ENCODE data around the gene PCDHA1. TPM values are rescaled to one million over a fixed set of nuclear protein-coding genes. Genes with fewer than 3 reads are reported as not detected.
"Not testable (repeated sequence)": the region's sequence is repeated elsewhere in the genome, so short reads cannot be mapped to it uniquely, and the experiment has no call there.

PCDHA1 gene
- total RNA-seq, 1 donor from 2014 or later: not detected

- DNase-seq (ENCODE audit: missing footprints) (no peak), ATAC-seq (no peak)
- intact Hi-C loops (cut with DNase I): no loop called here
Measured at GRCh38 chr5:140840978-140841962, 55.3 kb downstream of the PCDHA1 start, which contains the start of gene PCDHA8. TSS of gene PCDHA8 (plus strand) at chr5:140841187. CDS start at chr5:140841322, 135 bp downstream.

DNA sequence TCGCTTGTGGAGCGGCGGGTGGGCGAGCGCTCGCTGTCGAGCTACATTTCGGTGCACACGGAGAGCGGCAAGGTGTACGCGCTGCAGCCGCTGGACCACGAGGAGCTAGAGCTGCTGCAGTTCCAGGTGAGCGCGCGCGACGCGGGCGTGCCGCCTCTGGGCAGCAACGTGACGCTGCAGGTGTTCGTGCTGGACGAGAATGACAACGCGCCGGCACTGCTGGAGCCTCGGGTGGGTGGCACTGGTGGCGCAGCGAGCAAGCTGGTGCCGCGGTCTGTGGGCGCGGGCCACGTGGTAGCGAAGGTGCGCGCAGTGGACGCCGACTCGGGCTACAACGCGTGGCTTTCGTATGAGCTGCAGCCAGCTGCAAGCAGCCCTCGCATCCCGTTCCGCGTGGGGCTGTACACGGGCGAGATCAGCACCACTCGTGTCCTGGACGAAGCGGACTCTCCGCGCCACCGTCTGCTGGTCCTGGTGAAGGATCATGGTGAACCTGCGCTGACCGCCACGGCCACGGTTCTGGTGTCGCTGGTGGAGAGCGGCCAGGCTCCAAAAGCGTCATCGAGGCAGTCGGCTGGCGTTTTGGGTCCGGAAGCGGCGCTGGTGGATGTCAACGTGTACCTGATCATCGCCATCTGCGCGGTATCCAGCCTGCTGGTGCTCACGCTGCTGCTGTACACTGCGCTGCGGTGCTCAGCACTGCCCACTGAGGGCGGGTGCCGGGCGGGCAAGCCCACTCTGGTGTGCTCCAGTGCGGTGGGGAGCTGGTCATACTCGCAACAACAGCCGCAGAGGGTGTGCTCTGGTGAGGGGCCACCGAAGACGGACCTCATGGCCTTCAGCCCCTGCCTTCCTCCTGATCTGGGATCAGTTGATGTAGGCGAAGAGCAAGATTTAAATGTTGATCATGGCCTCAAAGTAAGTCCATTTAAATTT lies 57.1 kb downstream of the PCDHA1 start:
- no peak for DNase-seq (ENCODE audit: missing footprints)

DNA sequence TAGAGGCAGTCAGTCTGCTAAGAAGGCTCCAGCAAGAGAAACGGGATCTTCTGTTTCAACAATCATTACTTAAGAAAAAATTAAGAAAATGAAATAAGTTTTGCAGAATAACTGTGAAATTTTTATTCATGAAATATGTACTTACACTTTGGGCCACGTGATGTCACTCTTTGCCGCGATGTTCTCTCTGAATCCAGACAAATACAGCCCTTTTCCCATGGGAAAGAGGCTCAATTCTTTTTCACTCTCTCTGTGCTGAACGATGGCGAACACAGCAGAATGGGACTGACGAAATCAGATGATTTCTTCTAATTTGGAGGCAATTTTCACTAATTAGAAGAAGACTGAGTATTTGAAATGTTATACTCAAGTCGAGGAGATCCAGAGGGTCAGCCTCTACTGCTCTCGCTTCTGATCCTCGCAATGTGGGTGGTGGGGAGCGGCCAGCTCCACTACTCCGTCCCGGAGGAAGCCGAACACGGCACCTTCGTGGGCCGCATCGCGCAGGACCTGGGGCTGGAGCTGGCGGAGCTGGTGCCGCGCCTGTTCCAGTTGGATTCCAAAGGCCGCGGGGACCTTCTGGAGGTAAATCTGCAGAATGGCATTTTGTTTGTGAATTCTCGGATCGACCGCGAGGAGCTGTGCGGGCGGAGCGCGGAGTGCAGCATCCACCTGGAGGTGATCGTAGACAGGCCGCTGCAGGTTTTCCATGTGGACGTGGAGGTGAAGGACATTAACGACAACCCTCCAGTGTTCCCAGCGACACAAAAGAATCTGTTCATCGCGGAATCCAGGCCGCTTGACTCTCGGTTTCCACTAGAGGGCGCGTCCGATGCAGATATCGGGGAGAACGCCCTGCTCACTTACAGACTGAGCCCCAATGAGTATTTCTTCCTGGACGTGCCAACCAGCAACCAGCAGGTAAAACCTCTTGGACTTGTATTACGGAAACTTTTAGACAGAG lies 62.5 kb downstream of the PCDHA1 start, which contains the start of gene PCDHA9:
TSS of gene PCDHA9 (plus strand) at position 244 of the 964 bp plus-strand sequence. CDS start at position 358, 114 bp downstream.
- ATAC-seq; DNase-seq (ENCODE audit: missing footprints); intact Hi-C loops (cut with DNase I): not testable (repeated sequence)

More for the DNA sequence above, 57.1 kb downstream of the PCDHA1 start:
- intact Hi-C loops (cut with DNase I): no loop called here
- no peak for ATAC-seq

DNA sequence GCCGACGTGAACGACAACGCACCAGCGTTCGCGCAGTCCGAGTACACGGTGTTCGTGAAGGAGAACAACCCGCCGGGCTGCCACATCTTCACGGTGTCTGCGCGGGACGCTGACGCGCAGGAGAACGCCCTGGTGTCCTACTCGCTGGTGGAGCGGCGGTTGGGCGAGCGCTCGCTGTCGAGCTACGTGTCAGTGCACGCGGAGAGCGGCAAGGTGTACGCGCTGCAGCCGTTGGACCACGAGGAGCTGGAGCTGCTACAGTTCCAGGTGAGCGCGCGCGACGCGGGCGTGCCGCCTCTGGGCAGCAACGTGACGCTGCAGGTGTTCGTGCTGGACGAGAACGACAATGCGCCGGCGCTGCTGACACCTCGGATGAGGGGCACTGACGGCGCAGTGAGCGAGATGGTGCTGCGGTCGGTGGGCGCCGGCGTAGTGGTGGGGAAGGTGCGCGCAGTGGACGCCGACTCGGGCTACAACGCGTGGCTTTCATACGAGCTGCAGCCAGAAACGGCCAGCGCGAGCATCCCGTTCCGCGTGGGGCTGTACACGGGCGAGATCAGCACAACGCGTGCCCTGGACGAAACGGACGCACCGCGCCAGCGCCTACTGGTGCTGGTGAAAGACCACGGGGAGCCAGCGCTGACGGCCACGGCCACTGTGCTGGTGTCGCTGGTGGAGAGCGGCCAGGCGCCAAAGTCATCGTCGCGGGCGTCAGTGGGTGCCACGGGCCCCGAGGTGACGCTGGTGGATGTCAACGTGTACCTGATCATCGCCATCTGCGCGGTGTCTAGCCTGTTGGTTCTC lies 64.1 kb downstream of the PCDHA1 start:
- ATAC-seq; DNase-seq (ENCODE audit: missing footprints); intact Hi-C loops (cut with DNase I): not testable (repeated sequence)

DNA sequence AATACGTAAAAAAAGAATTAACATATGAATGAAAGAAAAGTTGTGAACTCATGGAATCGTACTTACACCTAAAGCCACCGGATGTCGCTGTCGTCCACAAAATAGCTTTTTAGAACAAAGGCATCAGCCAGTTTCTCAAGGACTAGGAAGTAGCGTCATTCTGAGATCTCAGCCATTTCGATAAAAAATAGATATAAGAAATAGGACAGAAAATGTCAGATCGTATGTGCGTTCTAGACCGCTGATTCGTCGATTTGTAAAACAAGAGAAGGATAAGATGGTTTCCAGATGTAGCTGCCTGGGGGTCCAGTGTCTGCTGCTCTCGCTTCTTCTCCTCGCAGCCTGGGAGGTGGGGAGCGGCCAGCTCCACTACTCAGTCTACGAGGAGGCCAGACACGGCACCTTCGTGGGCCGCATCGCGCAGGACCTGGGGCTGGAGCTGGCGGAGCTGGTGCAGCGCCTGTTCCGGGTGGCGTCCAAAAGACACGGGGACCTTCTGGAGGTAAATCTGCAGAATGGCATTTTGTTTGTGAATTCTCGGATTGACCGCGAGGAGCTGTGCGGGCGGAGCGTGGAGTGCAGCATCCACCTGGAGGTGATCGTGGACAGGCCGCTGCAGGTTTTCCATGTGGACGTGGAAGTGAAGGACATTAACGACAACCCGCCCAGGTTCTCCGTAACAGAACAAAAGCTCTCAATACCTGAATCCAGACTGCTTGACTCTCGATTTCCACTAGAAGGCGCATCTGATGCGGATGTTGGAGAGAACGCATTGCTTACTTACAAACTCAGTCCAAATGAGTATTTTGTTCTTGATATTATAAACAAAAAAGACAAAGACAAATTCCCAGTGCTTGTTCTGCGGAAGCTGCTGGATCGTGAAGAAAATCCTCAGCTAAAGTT lies 70.1 kb downstream of the PCDHA1 start, which contains the start of gene PCDHA10:
TSS of gene PCDHA10 (plus strand) at position 126 of the 903 bp plus-strand sequence. CDS start at position 278, 152 bp downstream.
- no peak for ATAC-seq
- intact Hi-C loops (cut with DNase I): no loop called here
- DNase-seq (ENCODE audit: missing footprints): no peak

- no peak for DNase-seq (ENCODE audit: missing footprints)
- no peak for ATAC-seq
- intact Hi-C loops (cut with DNase I): no loop called here
Measured at GRCh38 chr5:140857177-140857986, 71.4 kb downstream of the PCDHA1 start.

GRCh38 chr5:140857987-140858240 lies 72.0 kb downstream of the PCDHA1 start:
- no peak for DNase-seq (ENCODE audit: missing footprints)
- ATAC-seq: no peak
- intact Hi-C loops (cut with DNase I): no loop called here

DNA sequence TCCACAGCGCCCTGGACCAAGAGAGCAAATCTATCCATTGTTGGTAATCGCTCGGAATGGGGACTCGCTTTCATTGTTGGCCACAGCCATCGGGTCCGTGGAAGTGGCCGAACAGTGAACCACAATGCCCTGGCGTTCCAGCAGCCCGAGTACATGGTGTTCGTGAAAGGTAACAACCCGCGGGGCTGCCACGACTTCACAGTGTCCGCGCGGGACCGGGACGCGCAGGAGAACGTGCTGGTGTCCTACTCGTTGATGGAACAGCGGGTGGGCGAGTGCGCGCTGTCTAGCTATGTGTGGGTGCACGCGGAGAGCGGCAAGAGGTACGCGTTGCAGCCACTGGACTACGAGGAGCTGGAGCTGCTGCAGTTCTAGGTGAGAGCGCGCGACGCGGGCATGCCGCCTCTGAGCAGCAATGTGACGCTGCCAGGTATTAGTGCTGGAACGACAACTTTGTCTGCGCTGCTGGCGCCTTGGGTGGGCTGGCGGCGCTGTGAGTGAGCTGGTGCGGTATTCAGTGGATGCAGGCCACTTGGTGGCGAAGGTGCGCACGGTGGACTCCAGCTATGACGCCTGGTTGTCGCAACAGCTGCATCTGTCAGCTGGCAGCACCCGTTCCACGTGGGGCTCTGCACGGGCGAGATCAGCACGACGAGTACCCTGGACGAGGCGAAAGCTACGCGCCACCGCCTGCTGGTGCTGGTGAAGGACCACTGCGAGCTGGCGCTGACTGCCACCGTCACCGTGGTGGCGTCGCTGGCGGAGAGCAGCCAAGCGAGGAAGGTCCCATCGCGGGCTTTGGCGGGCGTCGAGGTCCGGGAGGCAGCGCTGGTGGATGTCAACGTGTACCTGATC lies 76.7 kb downstream of the PCDHA1 start:
- DNase-seq (ENCODE audit: missing footprints) (no peak), ATAC-seq (no peak)
- intact Hi-C loops (cut with DNase I): no loop called here

DNA sequence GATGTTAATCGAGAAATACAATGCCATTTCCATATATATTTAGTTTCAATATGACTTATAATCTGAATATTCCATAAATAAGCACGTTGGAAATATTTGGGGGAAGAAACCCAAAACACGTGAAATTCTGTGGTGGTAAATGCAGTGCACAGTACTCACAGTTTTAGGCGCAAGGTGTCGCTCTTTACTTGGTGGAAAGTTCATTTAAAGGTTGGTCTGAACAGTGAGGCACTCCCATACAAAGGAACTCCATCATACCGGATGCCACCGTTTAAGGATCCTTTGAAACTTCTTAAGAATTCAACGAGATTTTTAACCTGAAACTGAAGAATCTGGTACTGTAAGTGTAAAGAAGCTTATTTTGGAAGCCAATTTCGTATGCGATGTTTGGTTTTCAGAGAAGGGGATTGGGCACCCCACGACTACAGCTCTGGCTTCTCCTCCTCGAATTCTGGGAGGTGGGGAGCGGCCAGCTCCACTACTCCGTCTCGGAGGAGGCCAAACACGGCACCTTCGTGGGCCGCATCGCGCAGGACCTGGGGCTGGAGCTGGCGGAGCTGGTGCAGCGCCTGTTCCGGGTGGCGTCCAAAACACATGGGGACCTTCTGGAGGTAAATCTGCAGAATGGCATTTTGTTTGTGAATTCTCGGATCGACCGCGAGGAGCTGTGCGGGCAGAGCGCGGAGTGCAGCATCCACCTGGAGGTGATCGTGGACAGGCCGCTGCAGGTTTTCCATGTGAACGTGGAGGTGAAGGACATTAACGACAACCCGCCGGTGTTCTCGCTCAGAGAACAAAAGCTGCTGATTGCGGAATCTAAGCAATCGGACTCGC lies 83.0 kb downstream of the PCDHA1 start, which contains the start of gene PCDHA11:
TSS of gene PCDHA11 (plus strand) at position 237 of the 834 bp plus-strand sequence. CDS start at position 384, 147 bp downstream.
- DNase-seq (ENCODE audit: missing footprints) (no peak), ATAC-seq (no peak)
- intact Hi-C loops (cut with DNase I): no loop called here

GRCh38 chr5:140869555-140869886 lies 83.6 kb downstream of the PCDHA1 start:
- intact Hi-C loops (cut with DNase I): no loop called here
- no peak for ATAC-seq
- DNase-seq (ENCODE audit: missing footprints): no peak

DNA sequence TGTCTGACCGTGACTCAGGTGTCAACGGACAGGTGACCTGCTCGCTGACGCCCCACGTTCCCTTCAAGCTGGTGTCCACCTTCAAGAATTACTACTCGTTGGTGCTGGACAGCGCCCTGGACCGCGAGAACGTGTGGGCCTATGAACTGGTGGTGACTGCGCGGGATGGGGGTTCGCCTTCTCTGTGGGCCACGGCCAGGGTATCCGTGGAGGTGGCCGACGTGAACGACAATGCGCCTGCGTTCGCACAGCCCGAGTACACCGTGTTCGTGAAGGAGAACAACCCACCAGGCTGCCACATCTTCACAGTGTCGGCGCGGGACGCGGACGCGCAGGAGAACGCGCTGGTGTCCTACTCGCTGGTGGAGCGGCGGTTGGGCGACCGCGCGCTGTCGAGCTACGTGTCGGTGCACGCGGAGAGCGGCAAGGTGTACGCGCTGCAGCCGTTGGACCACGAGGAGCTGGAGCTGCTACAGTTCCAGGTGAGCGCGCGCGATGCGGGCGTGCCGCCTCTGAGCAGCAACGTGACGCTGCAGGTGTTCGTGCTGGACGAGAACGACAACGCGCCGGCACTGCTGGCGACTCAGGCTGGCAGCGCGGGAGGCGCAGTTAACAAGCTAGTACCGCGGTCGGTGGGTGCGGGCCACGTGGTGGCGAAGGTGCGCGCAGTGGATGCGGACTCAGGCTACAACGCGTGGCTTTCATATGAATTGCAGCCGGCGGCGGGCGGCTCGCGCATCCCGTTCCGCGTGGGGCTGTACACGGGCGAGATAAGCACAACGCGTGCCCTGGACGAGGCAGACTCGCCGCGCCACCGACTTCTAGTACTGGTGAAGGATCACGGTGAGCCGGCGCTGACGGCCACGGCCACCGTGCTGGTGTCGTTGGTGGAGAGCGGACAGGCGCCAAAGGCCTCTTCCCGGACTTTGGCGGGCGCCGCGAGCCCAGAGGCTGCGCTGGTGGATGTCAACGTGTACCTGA lies 84.6 kb downstream of the PCDHA1 start:
- no peak for ATAC-seq
- peak; percentile 67 for DNase-seq (ENCODE audit: missing footprints)
- intact Hi-C loops (cut with DNase I): no loop called here

DNA sequence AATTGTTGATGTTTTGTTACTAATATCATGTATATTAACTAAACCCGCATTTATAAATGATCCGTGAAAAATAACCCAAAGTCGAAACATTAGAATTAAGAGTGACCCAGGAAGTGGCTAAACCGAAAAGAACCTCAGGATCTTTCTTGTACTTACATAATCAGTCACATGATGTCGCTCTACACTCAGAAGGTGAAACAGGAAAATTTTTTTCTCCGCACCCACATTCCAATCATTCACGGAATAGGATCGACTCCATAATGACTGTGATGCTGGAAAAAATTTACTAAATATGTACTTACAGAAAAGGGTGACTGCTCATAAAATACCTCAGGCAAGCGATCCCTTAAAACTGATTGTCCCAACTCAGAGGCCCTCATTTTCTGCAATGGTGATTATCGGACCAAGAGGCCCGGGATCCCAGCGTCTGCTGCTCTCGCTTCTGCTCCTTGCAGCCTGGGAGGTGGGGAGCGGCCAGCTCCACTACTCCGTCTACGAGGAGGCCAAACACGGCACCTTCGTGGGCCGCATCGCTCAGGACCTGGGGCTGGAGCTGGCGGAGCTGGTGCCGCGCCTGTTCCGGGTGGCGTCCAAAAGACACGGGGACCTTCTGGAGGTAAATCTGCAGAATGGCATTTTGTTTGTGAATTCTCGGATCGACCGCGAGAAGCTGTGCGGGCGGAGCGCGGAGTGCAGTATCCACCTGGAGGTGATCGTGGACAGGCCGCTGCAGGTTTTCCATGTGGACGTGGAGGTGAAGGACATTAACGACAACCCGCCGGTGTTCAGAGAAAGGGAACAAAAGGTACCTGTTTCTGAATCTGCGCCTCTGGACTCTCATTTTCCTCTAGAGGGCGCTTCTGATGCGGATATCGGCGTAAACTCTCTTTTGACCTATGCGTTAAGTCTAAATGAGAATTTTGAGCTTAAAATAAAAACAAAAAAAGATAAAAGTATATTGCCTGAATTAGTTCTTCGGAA lies 89.4 kb downstream of the PCDHA1 start, which contains the start of gene PCDHA12:
TSS of gene PCDHA12 (plus strand) at position 224 of the 981 bp plus-strand sequence. CDS start at position 389, 165 bp downstream.
- intact Hi-C loops (cut with DNase I): no loop called here
- no peak for ATAC-seq
- no peak for DNase-seq (ENCODE audit: missing footprints)

Measured in Right ventricle myocardium inferior (tissue), 1 donor.